C4-2B (cell line): Measurements from ENCODE around the gene ROBO3.

Experiments
- H3K27ac ChIP-seq: fragments of 450-650 bp; 2 replicates; pipeline ENCODE4 v1.5.1; 2017
- ZFX ChIP-seq: fragments of 450-650 bp; IDR thresholded peaks from 2 replicates; pipeline ENCODE4 v1.6.1; 2017
- TF ChIP-seq, protein P1 (sequence below): fragments of 450-650 bp; conservative IDR thresholded peaks from 2 replicates; pipeline ENCODE4 v1.5.1; 2017; ENCODE audit warnings: mild to moderate bottlenecking

Gene ROBO3

DNA sequence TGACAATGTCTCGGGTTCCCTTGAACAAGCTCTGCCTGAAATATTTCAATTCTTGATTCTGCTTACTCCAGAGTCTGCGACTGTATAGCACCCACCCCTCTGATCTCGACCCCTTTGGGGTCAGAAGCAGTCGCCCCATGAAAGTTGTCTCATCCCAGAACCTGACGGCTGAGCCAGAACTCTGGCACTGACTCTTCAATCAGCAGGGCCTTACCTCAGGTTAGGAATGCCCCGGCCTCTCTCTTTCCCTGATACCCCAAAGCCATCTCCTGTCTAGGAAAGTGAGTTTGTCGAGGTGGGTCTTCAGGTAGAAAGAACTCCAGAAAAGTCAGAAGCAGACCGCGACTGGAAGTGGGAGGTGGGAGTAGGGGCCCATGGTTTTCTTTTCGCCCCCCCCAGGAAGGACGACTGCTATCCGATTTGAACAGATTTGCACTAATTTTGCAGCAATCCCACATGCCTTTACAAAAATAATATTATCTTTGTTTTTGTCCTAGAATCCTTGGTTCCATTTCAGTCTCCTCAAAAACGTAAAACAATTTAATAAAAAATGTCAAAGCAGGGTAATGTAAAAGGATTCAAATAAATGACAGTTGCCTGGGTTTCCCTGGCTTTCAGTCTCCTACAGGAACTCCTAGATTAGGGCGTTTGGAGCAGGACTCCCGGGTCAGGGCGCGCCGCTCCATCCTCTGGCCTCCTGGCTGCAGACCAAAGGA is 898 bp upstream of the ROBO3 start:
- no peak overlapping the region for H3K27ac ChIP-seq
- no peak for TF ChIP-seq ZFX
- TF ChIP-seq, protein P1, sequence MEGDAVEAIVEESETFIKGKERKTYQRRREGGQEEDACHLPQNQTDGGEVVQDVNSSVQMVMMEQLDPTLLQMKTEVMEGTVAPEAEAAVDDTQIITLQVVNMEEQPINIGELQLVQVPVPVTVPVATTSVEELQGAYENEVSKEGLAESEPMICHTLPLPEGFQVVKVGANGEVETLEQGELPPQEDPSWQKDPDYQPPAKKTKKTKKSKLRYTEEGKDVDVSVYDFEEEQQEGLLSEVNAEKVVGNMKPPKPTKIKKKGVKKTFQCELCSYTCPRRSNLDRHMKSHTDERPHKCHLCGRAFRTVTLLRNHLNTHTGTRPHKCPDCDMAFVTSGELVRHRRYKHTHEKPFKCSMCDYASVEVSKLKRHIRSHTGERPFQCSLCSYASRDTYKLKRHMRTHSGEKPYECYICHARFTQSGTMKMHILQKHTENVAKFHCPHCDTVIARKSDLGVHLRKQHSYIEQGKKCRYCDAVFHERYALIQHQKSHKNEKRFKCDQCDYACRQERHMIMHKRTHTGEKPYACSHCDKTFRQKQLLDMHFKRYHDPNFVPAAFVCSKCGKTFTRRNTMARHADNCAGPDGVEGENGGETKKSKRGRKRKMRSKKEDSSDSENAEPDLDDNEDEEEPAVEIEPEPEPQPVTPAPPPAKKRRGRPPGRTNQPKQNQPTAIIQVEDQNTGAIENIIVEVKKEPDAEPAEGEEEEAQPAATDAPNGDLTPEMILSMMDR = no peak

DNA sequence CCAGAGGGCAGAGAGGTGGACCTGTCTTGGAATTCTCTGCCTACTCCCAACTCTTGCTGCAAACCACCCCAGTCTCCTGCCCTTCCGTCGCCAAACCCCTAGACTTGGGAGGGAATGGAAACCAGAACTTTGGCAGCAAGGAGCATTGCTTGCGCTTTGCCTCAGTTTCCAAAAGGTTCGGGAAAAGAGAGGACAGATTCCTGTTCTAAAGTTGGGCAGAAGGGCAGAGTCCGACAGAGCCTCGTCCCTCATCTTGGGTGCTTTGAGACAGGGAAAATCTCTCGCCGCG is 396 bp upstream of the ROBO3 start:
- no peak overlapping the region for H3K27ac ChIP-seq
- TF ChIP-seq, protein P1 = no peak
- no peak for TF ChIP-seq ZFX

DNA sequence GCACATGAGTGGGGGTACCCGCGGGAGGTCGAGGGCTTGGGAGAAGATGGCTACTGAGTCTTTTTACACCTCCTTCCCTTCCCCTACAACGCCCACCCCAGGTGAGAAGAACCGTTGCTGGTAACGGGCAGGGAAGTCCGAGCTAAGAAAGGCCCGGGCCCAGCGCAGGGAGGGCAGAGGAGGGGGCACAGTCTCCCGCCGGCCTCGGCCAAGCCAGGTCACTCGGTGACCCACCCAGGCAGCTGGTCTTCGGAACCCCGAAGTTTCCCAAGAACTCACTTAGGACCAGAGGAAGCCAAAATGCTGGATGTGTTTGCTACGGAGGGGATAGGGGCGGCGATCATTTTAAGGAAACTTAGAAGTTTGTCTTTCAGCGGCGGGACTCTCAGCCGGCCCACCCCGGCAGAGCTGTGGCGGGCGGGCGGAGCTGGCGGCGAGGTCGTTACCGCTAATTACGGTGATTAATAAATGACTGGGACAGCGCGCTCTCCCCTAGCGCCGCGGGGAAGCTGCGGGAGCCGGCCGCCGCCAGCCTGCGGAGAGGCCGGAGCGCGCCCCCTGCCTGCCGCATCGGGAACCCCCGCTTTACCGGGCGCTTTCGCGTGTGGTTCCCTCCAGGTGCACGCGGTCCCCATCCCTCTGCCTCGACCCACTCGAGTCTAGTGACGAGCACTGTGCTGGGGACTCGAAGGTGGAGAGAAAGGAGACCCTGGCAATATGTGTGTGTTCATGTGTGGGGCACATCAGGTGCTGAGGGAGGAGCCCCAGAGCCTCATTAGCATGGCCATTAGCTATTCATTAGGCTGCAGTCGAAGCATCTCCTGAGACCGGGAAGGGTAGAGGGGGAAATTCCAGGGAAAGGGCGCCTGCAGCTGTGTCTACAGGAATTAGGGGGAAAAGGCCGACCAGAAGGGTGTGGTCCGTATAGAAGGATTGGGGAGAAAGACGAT is 945 bp downstream of the ROBO3 start:
- H3K27ac ChIP-seq = no peak overlapping the region
- TF ChIP-seq, protein P1 = peak; percentile 98
- no peak for TF ChIP-seq ZFX

DNA sequence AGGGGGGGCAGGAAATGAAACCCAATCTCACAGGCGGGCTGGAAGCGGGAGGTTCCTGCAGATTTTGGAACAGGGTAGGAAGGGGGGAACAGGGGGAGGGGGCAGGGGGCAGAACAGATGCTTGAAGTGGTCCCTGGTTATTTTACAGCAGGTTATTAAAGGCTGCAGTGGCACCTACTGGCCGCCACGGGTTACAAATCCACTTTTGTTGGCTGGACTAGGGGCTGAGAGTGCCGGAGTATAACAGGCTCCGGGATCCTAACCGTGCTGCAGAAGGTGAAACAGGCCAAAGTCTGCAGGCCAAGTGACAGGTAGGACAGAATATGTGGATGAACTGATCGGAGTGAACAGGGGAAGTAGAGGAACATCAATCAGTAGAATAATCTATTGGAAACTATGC is 2.5 kb downstream of the ROBO3 start:
- TF ChIP-seq, protein P1 = peak; percentile 76
- TF ChIP-seq ZFX = no peak
- H3K27ac ChIP-seq = no peak overlapping the region

DNA sequence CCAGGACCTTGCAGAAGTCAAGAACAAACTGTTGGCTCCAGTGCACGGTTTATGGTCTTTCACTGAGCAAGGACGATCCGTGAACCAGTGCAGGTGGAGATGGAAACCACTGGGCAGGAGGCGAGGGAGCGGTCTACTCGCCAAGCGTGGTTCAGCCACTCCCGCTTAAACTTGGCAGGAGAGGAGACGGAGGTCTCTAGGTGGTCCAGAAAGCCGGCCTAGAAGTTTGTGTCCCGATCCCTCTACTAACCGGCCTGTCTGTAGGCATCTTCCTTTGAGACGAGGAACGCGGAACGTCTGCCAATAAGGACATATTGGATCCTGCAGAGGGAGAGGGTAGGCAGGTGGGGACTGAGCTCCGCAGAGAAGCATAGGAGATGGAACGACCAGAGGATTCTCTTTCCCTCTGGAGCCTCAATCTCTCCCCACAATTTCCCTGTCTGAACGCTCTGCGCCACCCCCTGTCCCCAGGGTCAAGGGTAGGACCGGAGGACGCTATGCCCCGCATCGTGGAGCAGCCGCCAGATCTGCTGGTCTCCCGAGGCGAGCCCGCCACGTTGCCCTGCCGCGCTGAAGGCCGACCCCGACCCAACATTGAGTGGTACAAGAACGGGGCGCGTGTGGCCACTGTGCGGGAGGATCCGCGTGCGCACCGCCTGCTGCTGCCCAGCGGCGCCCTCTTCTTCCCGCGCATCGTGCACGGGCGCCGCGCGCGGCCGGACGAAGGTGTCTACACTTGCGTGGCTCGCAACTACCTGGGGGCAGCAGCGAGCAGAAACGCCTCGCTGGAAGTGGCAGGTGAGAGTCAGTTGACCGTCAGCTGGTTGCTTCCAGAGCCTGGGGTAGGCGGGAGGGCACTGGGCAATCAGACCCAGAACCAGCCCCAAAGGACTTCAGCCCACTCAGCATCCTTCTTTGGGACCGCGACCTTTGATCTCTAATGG is 3.4 kb downstream of the ROBO3 start:
- TF ChIP-seq, protein P1 = peak; percentile 4; the same call in 1 of the 2 replicates
- no peak for TF ChIP-seq ZFX
- H3K27ac ChIP-seq = no peak overlapping the region

DNA sequence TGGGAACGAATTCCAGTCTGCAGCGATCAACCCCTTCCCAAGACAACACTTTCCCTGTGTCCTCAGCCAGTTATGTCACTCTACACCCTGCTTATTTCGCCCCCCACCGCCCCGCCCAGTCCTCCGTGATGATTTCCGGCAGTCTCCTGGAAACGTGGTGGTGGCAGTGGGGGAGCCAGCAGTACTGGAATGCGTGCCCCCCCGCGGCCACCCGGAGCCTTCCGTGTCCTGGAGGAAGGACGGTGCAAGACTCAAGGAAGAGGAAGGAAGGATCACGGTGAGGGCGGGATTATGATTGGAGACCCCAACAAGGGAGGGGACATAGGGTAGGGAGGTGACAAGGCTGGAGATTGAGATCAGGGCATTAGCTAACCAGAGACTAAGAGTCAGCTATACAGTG is 4.1 kb downstream of the ROBO3 start:
- TF ChIP-seq ZFX = no peak
- TF ChIP-seq, protein P1 = no peak
- H3K27ac ChIP-seq = no peak overlapping the region
